ENCODE data around the gene MROH8.

DNA sequence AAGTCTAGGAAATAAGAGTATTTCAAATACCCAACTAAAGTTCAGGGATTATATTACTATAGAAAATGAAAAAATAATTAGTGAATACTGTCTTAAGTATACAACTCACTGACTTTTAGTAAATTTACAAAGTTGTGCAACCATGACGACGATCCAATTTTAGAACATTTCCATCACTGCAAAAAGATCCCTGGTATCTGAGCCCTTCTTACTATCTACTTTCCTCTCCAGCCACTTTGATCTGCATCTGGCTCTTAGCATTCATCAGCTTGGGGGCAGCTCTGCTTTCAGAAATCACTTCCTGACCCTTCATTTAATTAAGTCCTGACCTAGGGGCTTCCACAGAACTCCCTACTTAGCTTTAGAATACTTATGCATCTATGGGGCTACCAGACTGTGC lies 45.4 kb downstream of the MROH8 start:
- TF ChIP-seq, protein P1, sequence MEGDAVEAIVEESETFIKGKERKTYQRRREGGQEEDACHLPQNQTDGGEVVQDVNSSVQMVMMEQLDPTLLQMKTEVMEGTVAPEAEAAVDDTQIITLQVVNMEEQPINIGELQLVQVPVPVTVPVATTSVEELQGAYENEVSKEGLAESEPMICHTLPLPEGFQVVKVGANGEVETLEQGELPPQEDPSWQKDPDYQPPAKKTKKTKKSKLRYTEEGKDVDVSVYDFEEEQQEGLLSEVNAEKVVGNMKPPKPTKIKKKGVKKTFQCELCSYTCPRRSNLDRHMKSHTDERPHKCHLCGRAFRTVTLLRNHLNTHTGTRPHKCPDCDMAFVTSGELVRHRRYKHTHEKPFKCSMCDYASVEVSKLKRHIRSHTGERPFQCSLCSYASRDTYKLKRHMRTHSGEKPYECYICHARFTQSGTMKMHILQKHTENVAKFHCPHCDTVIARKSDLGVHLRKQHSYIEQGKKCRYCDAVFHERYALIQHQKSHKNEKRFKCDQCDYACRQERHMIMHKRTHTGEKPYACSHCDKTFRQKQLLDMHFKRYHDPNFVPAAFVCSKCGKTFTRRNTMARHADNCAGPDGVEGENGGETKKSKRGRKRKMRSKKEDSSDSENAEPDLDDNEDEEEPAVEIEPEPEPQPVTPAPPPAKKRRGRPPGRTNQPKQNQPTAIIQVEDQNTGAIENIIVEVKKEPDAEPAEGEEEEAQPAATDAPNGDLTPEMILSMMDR (IDR thresholded peaks at IDR 0.05), result no peak
- TF ChIP-seq POLR2A (IDR thresholded peaks at IDR 0.05), result no peak
